Stimulated activated naive CD8-positive, alpha-beta T cell treated with anti-CD3 and anti-CD28 coated beads, Interleukin-15, amount 100 ng/mL, for 72 hours (primary cell): ENCODE measurements around the gene KLK12.
"Not testable (repeated sequence)": the region's sequence is repeated elsewhere in the genome, so short reads cannot be mapped to it uniquely, and the experiment has no call there.

Experiments used
- ATAC-seq: fragments of 150-1000 bp; cut with Tn5 transposase; 2 replicates; pipeline ENCODE4 v1.10.0; 2021; ENCODE audit warnings: mild to moderate bottlenecking, moderate library complexity
- DNase-seq, 2 donors: peaks; one replicate each; pipeline ENCODE4 v3.0.0; 2021 to 2022
- H3K27ac Mint-ChIP-seq, 2 donors: one replicate each; pipeline ENCODE4 v1.8.0; 2022; ENCODE audit warnings: mild to moderate bottlenecking in 2 of 2, mixed read lengths in 2 of 2, moderate library complexity in 2 of 2
- H3K27me3 Mint-ChIP-seq: one replicate; pipeline ENCODE4 v1.8.0; 2022; ENCODE audit warnings: mixed read lengths
- H3K4me1 Mint-ChIP-seq: one replicate; pipeline ENCODE4 v1.8.0; 2022; ENCODE audit warnings: mild to moderate bottlenecking, mixed read lengths
- H3K4me3 Mint-ChIP-seq, 2 donors: one replicate each; pipeline ENCODE4 v1.8.0; 2022; ENCODE audit warnings: mild to moderate bottlenecking in 2 of 2, mixed read lengths in 2 of 2, moderate library complexity in 1 of 2
- H3K9me3 Mint-ChIP-seq, 2 donors: one replicate each; pipeline ENCODE4 v1.8.0; 2022; ENCODE audit warnings: mixed read lengths in 2 of 2

KLK12 gene

DNA sequence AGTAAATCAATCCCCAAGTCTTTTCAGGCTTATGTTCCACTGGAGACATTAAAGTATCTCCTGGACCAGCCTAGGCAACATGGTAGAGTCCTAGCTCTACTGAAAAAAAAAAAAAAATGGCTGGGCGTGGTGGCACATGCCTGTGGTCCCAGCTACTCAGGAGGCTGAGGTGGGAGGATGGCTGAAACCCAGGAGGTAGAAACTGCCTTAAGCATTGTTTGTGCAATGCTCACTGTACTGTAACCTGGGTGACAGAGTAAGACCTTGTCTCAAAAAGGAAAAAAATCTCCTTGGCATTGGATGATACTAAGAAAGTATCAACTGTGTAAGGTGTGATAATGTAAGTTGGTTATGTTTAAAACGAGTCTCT is 42.2 kb downstream of the KLK12 start:
- no peak overlapping the region for H3K4me3 Mint-ChIP-seq
- DNase-seq = no peak
- H3K4me1 Mint-ChIP-seq = no peaks in the 10 kb centered on the region
- no peak for ATAC-seq
- peaks cover 34% of the 10 kb centered on the region for H3K27me3 Mint-ChIP-seq
- no peak overlapping the region for H3K27ac Mint-ChIP-seq
- H3K9me3 Mint-ChIP-seq = peaks cover 0 to 8% of the 10 kb centered on the region in 2 donors

DNA sequence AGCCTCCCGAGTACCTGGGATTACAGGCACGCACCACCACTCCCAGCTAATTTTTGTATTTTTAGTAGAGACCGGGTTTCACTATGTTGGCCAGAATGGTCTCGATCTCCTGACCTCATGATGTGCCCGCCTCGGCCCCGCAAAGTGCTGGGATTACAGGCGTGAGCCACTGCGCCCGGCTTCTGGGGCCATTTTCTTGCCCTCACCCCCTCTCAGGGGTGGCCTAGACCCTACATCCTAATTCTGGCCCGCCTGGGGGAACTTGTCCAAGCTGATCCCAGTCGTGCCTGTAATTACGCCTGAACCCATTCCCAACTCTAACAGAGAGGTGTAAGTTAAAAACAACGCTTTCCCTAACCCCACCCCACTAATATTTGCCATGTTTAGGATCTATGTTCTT is 50.4 kb downstream of the KLK12 start:
- H3K4me1 Mint-ChIP-seq, DNase-seq, H3K4me3 Mint-ChIP-seq, ATAC-seq, H3K9me3 Mint-ChIP-seq: not testable (repeated sequence)
- Mint-ChIP-seq H3K27ac (peak overlapping the region in 1 of 2 donors; percentile 4), H3K27me3 (peaks cover 80% of the 10 kb centered on the region)

DNA sequence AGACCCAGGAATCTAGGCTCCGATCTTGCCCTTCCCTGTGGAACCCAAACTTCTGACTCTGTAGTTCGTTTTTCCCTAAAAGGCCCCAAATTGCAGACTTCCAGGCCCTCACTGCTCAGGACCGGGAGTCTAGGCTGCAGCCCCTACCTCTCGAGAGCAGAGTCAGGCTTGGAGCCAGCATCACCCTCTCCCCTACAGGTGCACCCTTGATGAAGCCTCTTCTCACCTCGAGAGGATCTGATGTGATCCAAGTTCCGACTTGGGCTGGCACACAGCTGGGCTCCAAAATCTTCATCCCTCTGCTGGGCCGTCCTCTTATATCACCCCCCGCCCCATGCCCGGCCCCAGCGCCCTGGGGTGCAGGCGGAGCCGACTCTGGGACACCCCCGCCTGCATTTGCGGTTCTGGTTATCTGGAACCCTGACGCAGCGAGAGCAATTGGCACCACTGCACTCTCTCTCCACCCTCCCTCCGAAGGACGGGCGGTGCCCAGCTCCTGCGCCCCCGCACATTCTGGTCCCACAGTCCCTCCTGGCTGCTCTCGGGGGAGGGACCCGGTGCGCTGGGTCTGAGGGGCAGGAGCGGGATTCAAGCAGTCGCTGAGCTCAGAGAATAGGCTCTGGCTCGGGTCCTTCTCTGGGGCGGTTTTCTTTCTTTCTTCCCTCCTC is 51.0 kb downstream of the KLK12 start, which contains the start of gene KLK7:
Gene KLK7, minus strand, starts transcription at position 293 of the 668 bp plus-strand sequence. CDS start 1,518 bp downstream, outside the sequence.
- H3K27me3 Mint-ChIP-seq = peaks cover 84% of the 10 kb centered on the region
- ATAC-seq (no peak), DNase-seq (no peak)
- no peak within 1 kb of the TSS for H3K4me3 Mint-ChIP-seq
- H3K4me1 Mint-ChIP-seq = no peaks in the 10 kb centered on the region
- H3K9me3 Mint-ChIP-seq = no peaks in the 10 kb centered on the region
- H3K27ac Mint-ChIP-seq = peak within 1 kb of the TSS in 1 of 2 donors; percentile 4

DNA sequence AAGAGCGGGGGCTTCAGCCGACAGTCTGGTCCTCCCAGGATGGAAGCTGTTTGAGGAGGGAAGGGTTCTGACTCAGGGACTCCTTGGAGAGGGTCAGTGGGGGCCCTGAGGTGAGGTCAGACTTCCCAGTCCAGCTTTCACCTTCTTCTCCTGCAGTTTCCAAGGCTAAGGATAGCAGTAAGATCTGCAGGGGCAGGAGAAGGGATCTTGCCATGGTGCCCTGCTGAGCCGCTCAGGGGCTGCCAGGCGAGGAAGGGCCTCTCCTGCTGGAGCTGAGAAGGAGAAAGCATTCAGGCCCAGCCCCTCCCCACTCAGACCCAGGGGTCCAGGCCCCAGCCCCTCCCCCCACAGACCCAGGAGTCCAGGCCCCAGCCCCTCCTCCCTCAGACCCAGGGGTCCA is 52.6 kb downstream of the KLK12 start:
- Mint-ChIP-seq H3K4me1 (no peaks in the 10 kb centered on the region), H3K4me3 (no peak overlapping the region), H3K27me3 (peaks cover 84% of the 10 kb centered on the region), H3K9me3 (no peaks in the 10 kb centered on the region), H3K27ac (no peak overlapping the region)
- no peak for DNase-seq
- no peak for ATAC-seq

DNA sequence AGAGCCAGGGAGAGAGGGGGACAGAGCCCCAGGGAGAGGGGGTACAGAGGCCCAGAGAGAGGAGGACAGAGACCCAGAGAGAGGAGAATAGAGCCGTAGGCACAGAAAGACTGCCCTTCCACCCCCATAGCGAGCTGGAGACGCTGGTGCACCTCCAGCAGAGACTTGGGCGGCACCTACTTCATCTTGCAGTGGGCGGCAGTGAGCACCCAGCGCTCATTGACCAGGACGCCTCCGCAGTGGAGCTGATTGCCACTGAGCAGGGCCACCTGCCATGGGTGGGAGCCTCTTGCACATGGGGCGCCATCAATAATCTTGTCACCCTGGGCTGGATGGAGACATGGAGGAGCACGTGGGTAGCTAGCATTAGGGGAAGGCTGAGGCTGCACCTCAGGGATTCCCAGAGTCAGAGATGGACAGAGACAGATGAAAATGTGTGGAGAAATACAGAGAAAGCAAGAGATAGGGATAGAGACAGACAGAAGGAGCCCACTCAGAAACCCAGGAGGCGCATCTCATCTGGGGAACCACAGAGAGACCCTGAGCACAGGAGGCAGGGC is 53.1 kb downstream of the KLK12 start:
- Mint-ChIP-seq H3K4me1 (no peaks in the 10 kb centered on the region), H3K4me3 (no peak overlapping the region), H3K27ac (no peak overlapping the region), H3K27me3 (peaks cover 83% of the 10 kb centered on the region), H3K9me3 (no peaks in the 10 kb centered on the region)
- DNase-seq = no peak
- ATAC-seq = no peak

DNA sequence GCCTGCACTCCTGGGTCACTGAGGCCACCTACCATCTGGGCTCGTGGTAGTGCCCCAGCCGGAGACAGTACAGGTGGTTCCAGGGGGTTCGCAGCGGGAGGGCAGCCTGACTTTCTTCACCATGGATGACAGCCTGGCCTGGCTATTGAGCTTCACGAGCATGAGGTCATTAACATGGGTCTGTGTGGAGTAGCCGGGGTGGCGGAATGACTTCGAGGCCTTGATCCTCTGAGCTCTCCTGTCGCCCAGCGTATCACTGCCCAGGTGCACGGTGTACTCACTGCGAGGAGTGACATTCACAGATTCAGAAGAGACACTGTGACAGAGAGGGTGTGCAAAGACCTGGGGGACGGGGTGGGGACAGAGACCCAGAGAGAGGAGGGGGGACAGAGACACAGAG is 54.6 kb downstream of the KLK12 start:
- ATAC-seq (no peak), DNase-seq (no peak)
- Mint-ChIP-seq H3K4me3 (no peak overlapping the region), H3K27me3 (peaks cover 84% of the 10 kb centered on the region), H3K27ac (no peak overlapping the region), H3K4me1 (no peaks in the 10 kb centered on the region), H3K9me3 (no peaks in the 10 kb centered on the region)

DNA sequence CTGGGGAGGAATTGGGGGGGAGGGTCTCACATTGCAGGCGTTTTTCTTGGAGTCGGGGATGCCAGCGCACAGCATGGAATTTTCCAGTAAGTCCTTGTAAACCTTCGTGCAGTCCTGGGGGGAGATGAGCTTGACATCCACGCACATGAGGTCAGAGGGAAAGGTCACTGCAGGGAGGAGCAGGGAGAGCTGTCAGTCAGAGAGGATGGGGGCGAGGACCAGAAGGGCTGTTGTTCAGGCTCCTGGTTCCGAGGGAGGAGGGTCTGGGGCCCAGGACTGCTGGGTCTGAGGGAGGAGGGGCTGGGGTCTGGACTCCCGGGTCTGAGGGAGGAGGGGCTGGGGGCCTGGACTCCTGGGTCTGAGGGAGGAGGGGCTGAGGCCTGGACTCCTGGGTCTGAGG is 55.0 kb downstream of the KLK12 start:
- Mint-ChIP-seq H3K4me1 (no peaks in the 10 kb centered on the region), H3K4me3 (no peak overlapping the region), H3K27ac (no peak overlapping the region), H3K9me3 (no peaks in the 10 kb centered on the region), H3K27me3 (peaks cover 79% of the 10 kb centered on the region)
- DNase-seq = no peak
- no peak for ATAC-seq
